HCT116 (cell line): ENCODE results near the gene ARID5A. TPM values are rescaled to one million over a fixed set of nuclear protein-coding genes. Genes with fewer than 3 reads are reported as not detected.

Experiments used
- ATAC-seq: fragments of 200-7000 bp; cut with Tn5 transposase; 2 replicates; pipeline ENCODE4 v1.9.1; 2020; ENCODE audit warnings: mild to moderate bottlenecking, moderate library complexity
- BruUV-seq: library from RNA; stranded (reverse); fragments of 400-500 nt; replicated peaks from 2 replicates; lab custom pipeline; 2021; lab: Mats Ljungman, UMichigan
- CTCF ChIA-PET: fragments of 300-600 bp; sonication (Branson Sonifier 250); formaldehyde crosslinking; loops from one replicate; lab custom pipeline; 2021; ENCODE audit warnings: antibody characterized with exemption; lab: Charles Lee
- POLR2A ChIA-PET: fragments of 300-600, 350-600 bp; sonication (Branson Sonifier 250); formaldehyde crosslinking; loops from one replicate; lab custom pipeline; 2021; ENCODE audit warnings: antibody characterized with exemption; lab: Charles Lee
- RAD21 ChIA-PET, 2 experiments: fragments of 300-600 bp; sonication (Branson Sonifier 250); formaldehyde crosslinking; loops; one replicate each; lab custom pipeline; 2023; ENCODE audit warnings: low total read pairs in 2 of 2; ENCODE audit not compliant: uncharacterized antibody in 2 of 2, unreplicated experiment in 2 of 2, low non-redundant PET in 1 of 2; lab: Charles Lee
- DNase-seq: peaks from one replicate; pipeline ENCODE4 v3.0.0-alpha.2; 2010; ENCODE audit warnings: low read depth, low spot score
- H2AFZ ChIP-seq: fragments of 200-600 bp; shearing (Covaris generic), sonication (generic); 2 replicates; pipeline ENCODE4 v1.6.1; 2017; ENCODE audit warnings: low read depth, mixed run types, mixed read lengths, antibody characterized with exemption, low read length; ENCODE audit not compliant: poor library complexity, severe bottlenecking
- H3K27ac ChIP-seq: 2 replicates; pipeline ENCODE4 v1.5.1; 2012; ENCODE audit warnings: low read depth, low read length
- H3K27me3 ChIP-seq: fragments of 200-600 bp; sonication (generic); 2 replicates; pipeline ENCODE4 v1.6.1; 2016; ENCODE audit warnings: mixed run types, low read length, mixed read lengths; ENCODE audit not compliant: insufficient read depth
- H3K36me3 ChIP-seq, 2 experiments: fragments of 200-500 bp in 1 of 2; fragments of 200-600 bp in 1 of 2; sonication (Bioruptor generic) in 1 of 2; sonication (generic) in 1 of 2; 2 replicates each; pipeline versions ENCODE4 v1.5.1 to v1.6.1; 2014 to 2016; ENCODE audit warnings: low read length in 2 of 2, inconsistent platforms in 1 of 2, mixed read lengths in 1 of 2, mixed run types in 1 of 2; ENCODE audit not compliant: insufficient read depth in 2 of 2, control insufficient read depth in 1 of 2
- H3K4me1 ChIP-seq, 2 experiments: fragments of 200-600 bp in 1 of 2; sonication (generic) in 1 of 2; 2 replicates each; pipeline versions ENCODE4 v1.5.1 to v1.6.1; 2012 to 2017; ENCODE audit warnings: low read length in 2 of 2, inconsistent platforms in 1 of 2, mild to moderate bottlenecking in 1 of 2, mixed read lengths in 1 of 2, mixed run types in 1 of 2, moderate library complexity in 1 of 2; ENCODE audit not compliant: insufficient read depth in 2 of 2, control insufficient read depth in 1 of 2
- H3K4me2 ChIP-seq: fragments of 200-600 bp; sonication (generic); 2 replicates; pipeline ENCODE4 v1.6.1; 2017; ENCODE audit warnings: mixed run types, low read length, mixed read lengths
- H3K4me3 ChIP-seq, 2 experiments: fragments of 200-600 bp in 1 of 2; sonication (generic) in 1 of 2; replicated peaks in 1 of 2; 2 replicates each; pipeline ENCODE4 v1.5.1; 2011 to 2016; ENCODE audit warnings: low read length in 2 of 2, control low read depth in 1 of 2, low read depth in 1 of 2, mild to moderate bottlenecking in 1 of 2, mixed read lengths in 1 of 2, mixed run types in 1 of 2
- H3K79me2 ChIP-seq: fragments of 200-600 bp; sonication (generic); 2 replicates; pipeline ENCODE4 v1.6.1; 2017; ENCODE audit warnings: mild to moderate bottlenecking, mixed run types, low read length, moderate library complexity, mixed read lengths; ENCODE audit not compliant: insufficient read depth
- H3K9ac ChIP-seq: fragments of 200-600 bp; sonication (generic); 2 replicates; pipeline ENCODE4 v1.6.1; 2016; ENCODE audit warnings: low read length, mixed read lengths
- H3K9me2 ChIP-seq: fragments of 200-600 bp; sonication (generic), shearing (Covaris generic); 2 replicates; pipeline ENCODE4 v1.6.1; 2017; ENCODE audit warnings: mixed run types, mild to moderate bottlenecking, moderate library complexity; ENCODE audit not compliant: insufficient read depth
- H3K9me3 ChIP-seq, 2 experiments: fragments of 200-500 bp in 1 of 2; fragments of 200-600 bp in 1 of 2; sonication (Bioruptor generic) in 1 of 2; sonication (generic) in 1 of 2; 2 replicates each; pipeline ENCODE4 v1.6.1; 2014 to 2017; ENCODE audit warnings: low read length in 2 of 2, mixed read lengths in 2 of 2, inconsistent platforms in 1 of 2, low read depth in 1 of 2, mild to moderate bottlenecking in 1 of 2, mixed run types in 1 of 2, moderate library complexity in 1 of 2; ENCODE audit not compliant: control insufficient read depth in 1 of 2, insufficient read depth in 1 of 2
- H4K20me1 ChIP-seq: fragments of 200-600 bp; sonication (generic), shearing (Covaris generic); 2 replicates; pipeline ENCODE4 v1.6.1; 2017; ENCODE audit warnings: mixed run types, mild to moderate bottlenecking, moderate library complexity; ENCODE audit not compliant: insufficient read depth
- CBX3 ChIP-seq: IDR thresholded peaks from 2 replicates; pipeline ENCODE4 v1.6.1; 2012; ENCODE audit warnings: low read depth
- CTCF ChIP-seq, 3 experiments: fragments of 200-600 bp in 1 of 3; sonication (generic) in 1 of 3; IDR thresholded peaks in 2 of 3; conservative IDR thresholded peaks in 1 of 3; 2 replicates each; pipeline ENCODE4 v1.5.1; 2012 to 2017; ENCODE audit warnings: low read depth in 2 of 3, low read length in 2 of 3, antibody characterized with exemption in 1 of 3, borderline replicate concordance in 1 of 3, control low read depth in 1 of 3, mild to moderate bottlenecking in 1 of 3, mixed read lengths in 1 of 3, mixed run types in 1 of 3, moderate library complexity in 1 of 3; ENCODE audit not compliant: insufficient read depth in 1 of 3
- EGR1 ChIP-seq: IDR thresholded peaks from 2 replicates; pipeline ENCODE4 v1.6.1; 2012; ENCODE audit warnings: low read depth
- ELF1 ChIP-seq: IDR thresholded peaks from 2 replicates; pipeline ENCODE4 v1.6.1; 2012; ENCODE audit warnings: low read depth, borderline replicate concordance
- EZH2 ChIP-seq: fragments of 200-600 bp; sonication (generic); IDR thresholded peaks from 2 replicates; pipeline ENCODE4 v1.6.1; 2017; ENCODE audit warnings: antibody characterized with exemption, mixed run types
- EZH2phosphoT487 ChIP-seq: fragments of 200-600 bp; IDR thresholded peaks from 2 replicates; pipeline ENCODE4 v1.6.1; 2018; ENCODE audit warnings: antibody characterized with exemption, borderline replicate concordance
- FOSL1 ChIP-seq: IDR thresholded peaks from 2 replicates; pipeline ENCODE4 v1.6.1; 2012; ENCODE audit warnings: low read depth
- JUND ChIP-seq: IDR thresholded peaks from 2 replicates; pipeline ENCODE4 v1.6.1; 2012
- MAX ChIP-seq: IDR thresholded peaks from 2 replicates; pipeline ENCODE4 v1.6.1; 2012
- POLR2A ChIP-seq: IDR thresholded peaks from 2 replicates; pipeline ENCODE4 v1.7.0; 2011; ENCODE audit warnings: borderline replicate concordance; ENCODE audit not compliant: insufficient read depth, insufficient read length; ENCODE audit errors: extremely low read depth
- RAD21 ChIP-seq: IDR thresholded peaks from 2 replicates; pipeline ENCODE4 v1.6.1; 2012; ENCODE audit warnings: low read depth, mild to moderate bottlenecking
- REST ChIP-seq: IDR thresholded peaks from 2 replicates; pipeline ENCODE4 v1.6.1; 2012; ENCODE audit warnings: low read depth
- SIN3A ChIP-seq: IDR thresholded peaks from 2 replicates; pipeline ENCODE4 v1.6.1; 2012; ENCODE audit warnings: low read depth
- SRF ChIP-seq: IDR thresholded peaks from 2 replicates; pipeline ENCODE4 v1.6.1; 2012; ENCODE audit warnings: low read depth
- TCF7L2 ChIP-seq: IDR thresholded peaks from 2 replicates; pipeline ENCODE4 v1.7.0; 2011; ENCODE audit warnings: borderline replicate concordance, inconsistent platforms; ENCODE audit not compliant: insufficient read depth, insufficient read length; ENCODE audit errors: extremely low read depth
- YY1 ChIP-seq: IDR thresholded peaks from 2 replicates; pipeline ENCODE4 v1.6.1; 2011; ENCODE audit warnings: low read length, low read depth, moderate library complexity, mild to moderate bottlenecking; ENCODE audit not compliant: insufficient replicate concordance; ENCODE audit errors: extremely low read depth
- ZBTB33 ChIP-seq: IDR thresholded peaks from 2 replicates; pipeline ENCODE4 v1.6.1; 2011; ENCODE audit warnings: mild to moderate bottlenecking, low read length, moderate library complexity; ENCODE audit not compliant: insufficient replicate concordance; ENCODE audit errors: extremely low read depth
- ZFX ChIP-seq: fragments of 450-650 bp; IDR thresholded peaks from 2 replicates; pipeline ENCODE4 v1.6.1; 2017
- ZNF274 ChIP-seq: fragments of 200-500 bp; sonication (Bioruptor generic); IDR thresholded peaks from 2 replicates; pipeline ENCODE4 v1.6.1; 2014; ENCODE audit warnings: mild to moderate bottlenecking, low read depth, low read length, inconsistent platforms
- intact Hi-C: fragments of 100-400 bp; cut with micrococcal nuclease; formaldehyde crosslinking; loops from 2 replicates; pipeline ENCODE4 v1.10.0; 2022
- total RNA-seq: library from RNA; stranded (reverse); gene quantifications from one replicate; pipeline ENCODE4 v1.2.1, GENCODE V29; 2021; ENCODE audit not compliant: unreplicated experiment

ARID5A gene
- total RNA-seq, 1 experiment from 2014 or later = 8.2 TPM

GRCh38 chr2:96509114-96509846, 27.3 kb upstream of the ARID5A start:
- intact Hi-C loops = loop anchor here (1.0 to 5.0 kb wide), 5 partner anchors 102 to 237 kb away; partner anchors contain the start of genes NCAPH and SNRNP200
- no peaks in the 10 kb centered on the region for H3K9me2 ChIP-seq
- no peaks in the 10 kb centered on the region for H3K36me3 ChIP-seq
- H3K9ac ChIP-seq = no peak overlapping the region
- H4K20me1 ChIP-seq = no peaks in the 10 kb centered on the region
- no peak overlapping the region for H3K4me3 ChIP-seq
- BruUV-seq = no TSS peak
- DNase-seq = peak; percentile 77
- no peaks in the 10 kb centered on the region for H3K9me3 ChIP-seq
- peak overlapping the region; percentile 45 for H3K4me2 ChIP-seq
- H3K27me3 ChIP-seq = no peaks in the 10 kb centered on the region; the same call in 1 of the 2 replicates
- no peak overlapping the region for H3K27ac ChIP-seq
- peaks cover 17 to 46% of the 10 kb centered on the region in 2 experiments for H3K4me1 ChIP-seq
- no peaks in the 10 kb centered on the region for H3K79me2 ChIP-seq
- ATAC-seq = peak; percentile 88
- ChIA-PET POLR2A (interaction anchor here (1.8 kb wide), 1 partner anchor 102 kb away, joined by 6 read pairs; no protein-coding TSS in a partner anchor), RAD21 (interaction anchor here (0.6 to 3.0 kb wide), 7 partner anchors 16 to 234 kb away, joined by 3 to 28 read pairs (median 5); no protein-coding TSS in a partner anchor), CTCF (interaction anchor here (0.9 to 4.4 kb wide), 18 partner anchors 9 to 517 kb away, joined by 3 to 140 read pairs (median 5); partner anchors contain the start of genes ASTL, NCAPH and SNRNP200)
- H2AFZ ChIP-seq = peak overlapping the region; percentile 97
- TF ChIP-seq CBX3 (peak; percentile 15; the same call in 1 of the 2 replicates), EGR1 (no peak), JUND (no peak), ZNF274 (no peak), YY1 (peak; percentile 14), MAX (peak; percentile 80), ZBTB33 (no peak), ZFX (no peak), REST (no peak), SIN3A (no peak), TCF7L2 (peak; percentile 33), EZH2phosphoT487 (no peak), RAD21 (peak; percentile 98), POLR2A (no peak), EZH2 (no peak), SRF (no peak), CTCF (IDR thresholded peaks at IDR 0.05 in 2 of 3, conservative IDR thresholded peaks at IDR 0.05 in 1 of 3; ENCODE audit: borderline replicate concordance in 1 of 3, insufficient read depth in 1 of 3, low read depth in 2 of 3, low read length in 2 of 3) (peak; percentile 93 to 98 (median 97)), ELF1 (no peak), FOSL1 (no peak)
